GM12878 (cell line): ENCODE results near the gene IDS. TPM values are rescaled to one million over a fixed set of nuclear protein-coding genes. Genes with fewer than 3 reads are reported as not detected.

Experiments
- ATAC-seq: fragments of 200-7000 bp; cut with Tn5 transposase; 3 replicates; pipeline ENCODE4 v1.9.1; 2020; ENCODE audit warnings: mild to moderate bottlenecking, moderate library complexity
- BruUV-seq: library from RNA; stranded (reverse); fragments of 400-500 nt; replicated peaks from 2 replicates; lab custom pipeline; 2021; lab: Mats Ljungman, UMichigan
- CTCF ChIA-PET: fragments of 300-600 bp; sonication (Branson Sonifier 250); formaldehyde crosslinking; extraction: SDS; loops from one replicate; lab custom pipeline; 2021; ENCODE audit warnings: inconsistent platforms; lab: Yijun Ruan, JAX
- POLR2A ChIA-PET: fragments of 350-600 bp; formaldehyde crosslinking; extraction: SDS; loops from one replicate; lab custom pipeline; 2021; ENCODE audit warnings: inconsistent platforms; lab: Charles Lee
- RAD21 ChIA-PET: fragments of 300-600 bp; sonication (Branson Sonifier 250); formaldehyde crosslinking; loops from one replicate; lab custom pipeline; 2023; ENCODE audit warnings: antibody characterized with exemption; ENCODE audit not compliant: unreplicated experiment; lab: Charles Lee
- SMC1A ChIA-PET: fragments of 300-600 bp; sonication (Branson Sonifier 250); formaldehyde crosslinking; loops from one replicate; lab custom pipeline; 2023; ENCODE audit not compliant: unreplicated experiment, uncharacterized antibody; lab: Charles Lee
- DNase-seq: peaks from one replicate; pipeline ENCODE4 v3.0.0-alpha.2; 2011; ENCODE audit warnings: low read depth, low spot score
- FAIRE-seq: peaks from 3 replicates; lab custom pipeline; 2011; peaks lifted over from hg19 to GRCh38; lab: Jason Lieb, UNC
- H2AFZ ChIP-seq: 2 replicates; pipeline ENCODE4 v1.6.0; 2011; ENCODE audit warnings: low read depth, low read length, control low read depth; ENCODE audit not compliant: control insufficient read depth
- H3K27ac ChIP-seq: 2 replicates; pipeline ENCODE4 v1.5.1; 2011; ENCODE audit warnings: control low read depth; ENCODE audit not compliant: control insufficient read depth, insufficient read depth
- H3K27me3 ChIP-seq, 2 experiments: replicated peaks in 1 of 2; 2 replicates each; pipeline versions ENCODE4 v1.6.0 to v1.6.1; 2011; ENCODE audit warnings: low read length in 1 of 2; ENCODE audit not compliant: control insufficient read depth in 2 of 2, insufficient read depth in 2 of 2
- H3K36me3 ChIP-seq, 2 experiments: 2 replicates each; pipeline ENCODE4 v1.5.1; 2011; ENCODE audit warnings: low read length in 1 of 2; ENCODE audit not compliant: control insufficient read depth in 2 of 2, insufficient read depth in 2 of 2
- H3K4me1 ChIP-seq: 2 replicates; pipeline ENCODE4 v1.6.1; 2011; ENCODE audit warnings: mild to moderate bottlenecking, low read length, moderate library complexity, mixed read lengths; ENCODE audit not compliant: control insufficient read depth, insufficient read depth
- H3K4me2 ChIP-seq: 2 replicates; pipeline ENCODE4 v1.6.0; 2011; ENCODE audit warnings: control low read depth; ENCODE audit not compliant: control insufficient read depth, insufficient read depth
- H3K4me3 ChIP-seq: fragments of 200-600 bp; sonication (generic); 2 replicates; pipeline ENCODE4 v1.5.1; 2016
- H3K79me2 ChIP-seq: 2 replicates; pipeline ENCODE4 v1.6.0; 2011; ENCODE audit warnings: low read length; ENCODE audit not compliant: control insufficient read depth, insufficient read depth
- H3K9ac ChIP-seq: 2 replicates; pipeline ENCODE4 v1.8.0; 2011; ENCODE audit warnings: low read length, control low read depth, mixed read lengths; ENCODE audit not compliant: control insufficient read depth, insufficient read depth
- H3K9me3 ChIP-seq: replicated peaks from 3 replicates; pipeline ENCODE4 v1.5.1; 2011; ENCODE audit warnings: mild to moderate bottlenecking, low read length; ENCODE audit not compliant: control insufficient read depth, insufficient read depth
- H4K20me1 ChIP-seq: 2 replicates; pipeline ENCODE4 v1.6.0; 2011; ENCODE audit not compliant: control insufficient read depth, insufficient read depth
- BRCA1 ChIP-seq: IDR thresholded peaks from 2 replicates; pipeline ENCODE4 v1.6.1; 2011; ENCODE audit warnings: low read depth, low read length, improper control_type of control experiment
- ETV6 ChIP-seq, 2 experiments: fragments of 450-650 bp in 1 of 2; IDR thresholded peaks in 1 of 2; conservative IDR thresholded peaks in 1 of 2; 2 replicates each; pipeline ENCODE4 v1.6.1; 2014; ENCODE audit warnings: antibody characterized with exemption in 1 of 2, borderline replicate concordance in 1 of 2, low read depth in 1 of 2, mild to moderate bottlenecking in 1 of 2, moderate library complexity in 1 of 2
- EZH2 ChIP-seq: IDR thresholded peaks from 2 replicates; pipeline ENCODE4 v1.6.1; 2012; ENCODE audit warnings: low read depth, mild to moderate bottlenecking, control low read depth, inconsistent platforms, low read length, borderline replicate concordance; ENCODE audit not compliant: control insufficient read depth
- KAT2A ChIP-seq: conservative IDR thresholded peaks from 2 replicates; pipeline ENCODE4 v1.6.1; 2011; ENCODE audit warnings: low read depth, low read length; ENCODE audit not compliant: control insufficient read depth
- LARP7 ChIP-seq: fragments of 450-650 bp; IDR thresholded peaks from 2 replicates; pipeline ENCODE4 v1.6.1; 2017; ENCODE audit warnings: mild to moderate bottlenecking
- MAX ChIP-seq: IDR thresholded peaks from 2 replicates; pipeline ENCODE4 v1.6.1; 2012; ENCODE audit warnings: low read depth, low read length, improper control_type of control experiment
- NR2F1 ChIP-seq: fragments of 450-650 bp; conservative IDR thresholded peaks from 2 replicates; pipeline ENCODE4 v1.6.1; 2017; ENCODE audit warnings: mild to moderate bottlenecking
- RAD51 ChIP-seq: fragments of 450-650 bp; IDR thresholded peaks from 2 replicates; pipeline ENCODE4 v1.6.1; 2016; ENCODE audit warnings: moderate library complexity, mild to moderate bottlenecking, inconsistent platforms
- TCF7 ChIP-seq: IDR thresholded peaks from 2 replicates; pipeline ENCODE4 v1.6.1; 2014; ENCODE audit warnings: antibody characterized with exemption, borderline replicate concordance
- ZNF384 ChIP-seq: IDR thresholded peaks from 2 replicates; pipeline ENCODE4 v1.6.1; 2012; ENCODE audit warnings: low read depth, mild to moderate bottlenecking, low read length, improper control_type of control experiment, borderline replicate concordance
- WGBS: methylation state at CpG from one replicate; pipeline ENCODE4 v1.1.6; 2016; ENCODE audit warnings: low lambda C conversion rate; ENCODE audit not compliant: insufficient replicate concordance, insufficient coverage; ENCODE audit errors: missing lambda C conversion rate; 5-methylcytosine and 5-hydroxymethylcytosine counted together
- in situ Hi-C: fragments of 300-500 bp; cut with MboI; formaldehyde crosslinking; loops from 9 replicates; pipeline ENCODE4 v1.14.3; 2018; ENCODE audit warnings: mixed read lengths
- intact Hi-C: fragments of 100-400 bp; cut with micrococcal nuclease; formaldehyde crosslinking; loops from one replicate; pipeline ENCODE4 v1.14.2; 2022; ENCODE audit not compliant: unreplicated experiment
- polyA plus RNA-seq, 11 experiments: library from polyadenylated mRNA; depleted of rRNA in 4 of 11; unstranded in 6 of 11; stranded (reverse) in 5 of 11; fragments of >200 nt; fragmentation: Nextera tagmentation in 4 of 11; fragmentation: Illumina TruSeq in 1 of 11; extraction: Ambion mirVana in 4 of 11; extraction: Trizol in 1 of 11; gene quantifications; 1 replicate in 1 of 11; 2 replicates in 10 of 11; pipeline versions ENCODE4 v1.2.1 to v1.2.3, GENCODE V29; 2011 to 2016; ENCODE audit warnings: inconsistent platforms in 2 of 11, missing spikeins in 2 of 11, low read depth in 1 of 11
- total RNA-seq, 4 experiments: library from RNA; depleted of rRNA in 3 of 4; stranded (reverse); fragments of >200 nt in 3 of 4; fragmentation: Illumina TruSeq in 1 of 4; extraction: Trizol in 1 of 4; gene quantifications; 2 replicates each; pipeline versions ENCODE4 v1.2.1 to v1.2.3, GENCODE V29; 2013 to 2021
- TF ChIP-seq, protein P1 (sequence below): fragments of 450-650 bp; IDR thresholded peaks from 2 replicates; pipeline ENCODE4 v1.6.1; 2017; ENCODE audit warnings: antibody characterized with exemption, mild to moderate bottlenecking, moderate library complexity
- TF ChIP-seq, protein P2 (sequence below): IDR thresholded peaks from 2 replicates; pipeline ENCODE4 v1.6.1; 2011; ENCODE audit warnings: borderline replicate concordance, low read depth, mild to moderate bottlenecking, moderate library complexity, low read length; ENCODE audit not compliant: insufficient read depth, poor library complexity, severe bottlenecking

The IDS gene
- total and polyA plus RNA-seq, 10 of the 15 experiments (the other 5 are each of a cell fraction or from before 2014, with no cell fraction given): 6.1 to 79.1 (median 51.7) TPM

GRCh38 chrX:149498767-149499166, 6.3 kb downstream of the IDS start (continued):
- TF ChIP-seq, protein P1, sequence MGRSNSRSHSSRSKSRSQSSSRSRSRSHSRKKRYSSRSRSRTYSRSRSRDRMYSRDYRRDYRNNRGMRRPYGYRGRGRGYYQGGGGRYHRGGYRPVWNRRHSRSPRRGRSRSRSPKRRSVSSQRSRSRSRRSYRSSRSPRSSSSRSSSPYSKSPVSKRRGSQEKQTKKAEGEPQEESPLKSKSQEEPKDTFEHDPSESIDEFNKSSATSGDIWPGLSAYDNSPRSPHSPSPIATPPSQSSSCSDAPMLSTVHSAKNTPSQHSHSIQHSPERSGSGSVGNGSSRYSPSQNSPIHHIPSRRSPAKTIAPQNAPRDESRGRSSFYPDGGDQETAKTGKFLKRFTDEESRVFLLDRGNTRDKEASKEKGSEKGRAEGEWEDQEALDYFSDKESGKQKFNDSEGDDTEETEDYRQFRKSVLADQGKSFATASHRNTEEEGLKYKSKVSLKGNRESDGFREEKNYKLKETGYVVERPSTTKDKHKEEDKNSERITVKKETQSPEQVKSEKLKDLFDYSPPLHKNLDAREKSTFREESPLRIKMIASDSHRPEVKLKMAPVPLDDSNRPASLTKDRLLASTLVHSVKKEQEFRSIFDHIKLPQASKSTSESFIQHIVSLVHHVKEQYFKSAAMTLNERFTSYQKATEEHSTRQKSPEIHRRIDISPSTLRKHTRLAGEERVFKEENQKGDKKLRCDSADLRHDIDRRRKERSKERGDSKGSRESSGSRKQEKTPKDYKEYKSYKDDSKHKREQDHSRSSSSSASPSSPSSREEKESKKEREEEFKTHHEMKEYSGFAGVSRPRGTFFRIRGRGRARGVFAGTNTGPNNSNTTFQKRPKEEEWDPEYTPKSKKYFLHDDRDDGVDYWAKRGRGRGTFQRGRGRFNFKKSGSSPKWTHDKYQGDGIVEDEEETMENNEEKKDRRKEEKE: no peak
- TF ChIP-seq NR2F1 (no peak), MAX (no peak)

DNA sequence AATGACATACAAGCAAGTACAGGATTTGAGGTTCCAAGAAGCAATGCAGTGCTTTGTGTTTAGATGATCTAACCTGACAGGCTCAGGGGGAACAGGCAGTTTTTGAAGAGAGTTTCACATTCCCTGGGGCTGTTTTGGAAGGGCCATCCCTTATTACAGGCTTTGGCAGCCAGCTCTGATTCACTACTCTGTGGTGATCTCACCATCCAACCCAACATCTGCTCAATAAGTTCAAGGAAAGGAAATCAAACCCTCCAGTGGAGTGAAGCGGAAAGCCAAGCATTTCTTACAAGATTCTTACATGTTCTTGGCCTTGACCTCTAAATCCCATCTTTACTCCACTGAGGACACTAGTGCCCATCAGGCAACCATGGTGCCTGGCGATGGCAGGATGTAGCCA, 7.5 kb downstream of the IDS start:
- FAIRE-seq (no peak), ATAC-seq (no peak), DNase-seq (no peak)
- ChIA-PET RAD21 (no interaction called here), POLR2A (no interaction called here), CTCF (no interaction called here), SMC1A (no interaction called here)
- Histone ChIP-seq H3K27me3 (no peaks in the 10 kb centered on the region), H3K4me2 (no peak overlapping the region), H3K4me3 (no peak overlapping the region), H3K9me3 (no peaks in the 10 kb centered on the region), H2AFZ (no peak overlapping the region), H3K79me2 (no peaks in the 10 kb centered on the region; the same call in 1 of the 2 replicates), H3K36me3 (peaks cover 5 to 10% of the 10 kb centered on the region in 2 experiments; a peak in 3 of 4 replicates), H4K20me1 (no peaks in the 10 kb centered on the region; the same call in 1 of the 2 replicates), H3K4me1 (peaks cover 21% of the 10 kb centered on the region), H3K27ac (no peak overlapping the region), H3K9ac (no peak overlapping the region)
- intact Hi-C loops (no loop called here), in situ Hi-C loops (no loop called here)
- no TSS peak for BruUV-seq
- WGBS: 49% methylated on average over 2 of the region's 2 CpGs
- TF ChIP-seq LARP7 (no peak), BRCA1 (no peak), TCF7 (no peak), MAX (no peak), RAD51 (no peak), ZNF384 (no peak), KAT2A (no peak), EZH2 (no peak), ETV6 (conservative IDR thresholded peaks at IDR 0.05 in 1 of 2, IDR thresholded peaks at IDR 0.05 in 1 of 2; ENCODE audit: borderline replicate concordance in 1 of 2, low read depth in 1 of 2) (no peak)
- TF ChIP-seq, protein P2, sequence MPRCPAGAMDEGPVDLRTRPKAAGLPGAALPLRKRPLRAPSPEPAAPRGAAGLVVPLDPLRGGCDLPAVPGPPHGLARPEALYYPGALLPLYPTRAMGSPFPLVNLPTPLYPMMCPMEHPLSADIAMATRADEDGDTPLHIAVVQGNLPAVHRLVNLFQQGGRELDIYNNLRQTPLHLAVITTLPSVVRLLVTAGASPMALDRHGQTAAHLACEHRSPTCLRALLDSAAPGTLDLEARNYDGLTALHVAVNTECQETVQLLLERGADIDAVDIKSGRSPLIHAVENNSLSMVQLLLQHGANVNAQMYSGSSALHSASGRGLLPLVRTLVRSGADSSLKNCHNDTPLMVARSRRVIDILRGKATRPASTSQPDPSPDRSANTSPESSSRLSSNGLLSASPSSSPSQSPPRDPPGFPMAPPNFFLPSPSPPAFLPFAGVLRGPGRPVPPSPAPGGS: no peak
